CD14-positive monocyte (primary cell): ENCODE results near the gene TMEM250. TPM values are rescaled to one million over a fixed set of nuclear protein-coding genes. Genes with fewer than 3 reads are reported as not detected.
A peak's percentile ranks its signal among the peaks of the same experiment; 100 is the strongest.

Experiments used
- DNase-seq, 3 donors: peaks; one replicate each; pipeline ENCODE4 v3.0.0-alpha.2; 2011 to 2022
- H2AFZ ChIP-seq: 2 replicates; pipeline ENCODE4 v1.6.0; 2012; ENCODE audit warnings: mild to moderate bottlenecking, low read depth, low read length, inconsistent platforms; ENCODE audit not compliant: insufficient read depth, poor library complexity, severe bottlenecking
- H3K27ac ChIP-seq, 2 donors: 1 replicate in 1 of 2; 2 replicates in 1 of 2; pipeline ENCODE4 v1.5.1; 2012 to 2013; ENCODE audit warnings: low read length in 2 of 2, control low read depth in 1 of 2, inconsistent platforms in 1 of 2, low read depth in 1 of 2, mild to moderate bottlenecking in 1 of 2
- H3K27me3 ChIP-seq, 2 donors: one replicate each; pipeline versions ENCODE4 v1.6.0 to v1.6.1; 2011 to 2013; ENCODE audit warnings: low read length in 2 of 2; ENCODE audit not compliant: control insufficient read depth in 2 of 2, insufficient read depth in 2 of 2
- H3K36me3 ChIP-seq, 2 donors: replicated peaks in 1 of 2; 1 replicate in 1 of 2; 2 replicates in 1 of 2; pipeline versions ENCODE4 v1.5.1 to v1.6.1; 2012 to 2013; ENCODE audit warnings: low read length in 2 of 2, control low read depth in 1 of 2, inconsistent platforms in 1 of 2, mild to moderate bottlenecking in 1 of 2; ENCODE audit not compliant: insufficient read depth in 2 of 2, control insufficient read depth in 1 of 2
- H3K4me1 ChIP-seq, 2 donors: 1 replicate in 1 of 2; 2 replicates in 1 of 2; pipeline versions ENCODE4 v1.5.1 to v1.6.1; 2012 to 2013; ENCODE audit warnings: low read length in 2 of 2, control low read depth in 1 of 2, inconsistent platforms in 1 of 2, mild to moderate bottlenecking in 1 of 2, moderate library complexity in 1 of 2; ENCODE audit not compliant: insufficient read depth in 2 of 2, control insufficient read depth in 1 of 2
- H3K4me2 ChIP-seq: replicated peaks from 2 replicates; pipeline ENCODE3; 2012; ENCODE audit warnings: low read length, moderate library complexity, mild to moderate bottlenecking; ENCODE audit not compliant: poor library complexity, severe bottlenecking; ENCODE audit errors: extremely low read depth
- H3K4me3 ChIP-seq, 3 experiments: fragments of 200-600 bp in 1 of 3; sonication (generic) in 1 of 3; replicated peaks in 1 of 3; 1 replicate in 2 of 3; 2 replicates in 1 of 3; pipeline ENCODE4 v1.5.1; 2011 to 2013; ENCODE audit warnings: low read length in 3 of 3, mild to moderate bottlenecking in 3 of 3, control low read depth in 2 of 3, low read depth in 2 of 3, inconsistent platforms in 1 of 3, moderate library complexity in 1 of 3
- H3K79me2 ChIP-seq: 2 replicates; pipeline ENCODE4 v1.6.0; 2012; ENCODE audit warnings: mild to moderate bottlenecking, control low read depth, inconsistent platforms, low read length, moderate library complexity; ENCODE audit not compliant: insufficient read depth
- H3K9ac ChIP-seq: 2 replicates; pipeline ENCODE4 v1.6.0; 2017; ENCODE audit warnings: low read length, mild to moderate bottlenecking; ENCODE audit not compliant: insufficient read depth, poor library complexity, severe bottlenecking
- H3K9me3 ChIP-seq, 2 donors: replicated peaks in 1 of 2; 1 replicate in 1 of 2; 2 replicates in 1 of 2; pipeline versions ENCODE4 v1.5.1 to v1.6.1; 2012 to 2013; ENCODE audit warnings: low read length in 2 of 2, control low read depth in 1 of 2; ENCODE audit not compliant: control insufficient read depth in 1 of 2, insufficient read depth in 1 of 2
- H4K20me1 ChIP-seq: 2 replicates; pipeline ENCODE4 v1.6.0; 2012; ENCODE audit warnings: mild to moderate bottlenecking, low read length, control low read depth, moderate library complexity; ENCODE audit not compliant: insufficient read depth
- H3K27ac Mint-ChIP-seq, 7 donors: one replicate each; pipeline ENCODE4 v1.8.0; 2020; ENCODE audit warnings: mild to moderate bottlenecking in 7 of 7, mixed read lengths in 7 of 7, moderate library complexity in 6 of 7, inconsistent platforms in 2 of 7
- H3K27me3 Mint-ChIP-seq, 3 donors: one replicate each; pipeline ENCODE4 v1.8.0; 2021 to 2022; ENCODE audit warnings: low read depth in 3 of 3, mild to moderate bottlenecking in 3 of 3, mixed read lengths in 3 of 3, moderate library complexity in 3 of 3, inconsistent platforms in 1 of 3
- H3K36me3 Mint-ChIP-seq, 2 donors: one replicate each; pipeline ENCODE4 v1.8.0; 2020; ENCODE audit warnings: mixed read lengths in 2 of 2, inconsistent platforms in 1 of 2, mild to moderate bottlenecking in 1 of 2
- H3K4me1 Mint-ChIP-seq: one replicate; pipeline ENCODE4 v1.8.0; 2020; ENCODE audit warnings: mild to moderate bottlenecking, mixed read lengths
- H3K4me3 Mint-ChIP-seq, 2 donors: one replicate each; pipeline ENCODE4 v1.8.0; 2020; ENCODE audit warnings: mild to moderate bottlenecking in 2 of 2, mixed read lengths in 2 of 2, moderate library complexity in 1 of 2
- H3K9me3 Mint-ChIP-seq, 7 donors: one replicate each; pipeline ENCODE4 v1.8.0; 2020 to 2022; ENCODE audit warnings: mixed read lengths in 7 of 7, mild to moderate bottlenecking in 6 of 7, moderate library complexity in 6 of 7, inconsistent platforms in 2 of 7
- CTCF ChIP-seq: fragments of 200-600 bp; IDR thresholded peaks from one replicate; pipeline ENCODE4 v1.8.0; 2022; ENCODE audit warnings: antibody characterized with exemption, mild to moderate bottlenecking
- WGBS: methylation state at CpG from one replicate; pipeline ENCODE4 v1.1.5; 2013; ENCODE audit warnings: missing lambda C conversion rate; ENCODE audit not compliant: insufficient coverage; 5-methylcytosine and 5-hydroxymethylcytosine counted together
- intact Hi-C, 2 donors: fragments of 100-400 bp; cut with micrococcal nuclease; formaldehyde crosslinking; loops; one replicate each; pipeline versions ENCODE4 v1.15.0 to v1.15.1; 2023
- polyA plus RNA-seq, 3 donors: library from polyadenylated mRNA; depleted of rRNA in 1 of 3; unstranded in 2 of 3; stranded (reverse) in 1 of 3; fragments of 300-500 nt in 2 of 3; fragments of >200 nt in 1 of 3; fragmentation: Illumina TruSeq in 2 of 3; gene quantifications; 1 replicate in 2 of 3; 2 replicates in 1 of 3; pipeline ENCODE4 v1.2.3, GENCODE V29; 2012 to 2021

Gene TMEM250
- polyA plus RNA-seq, 3 donors: 11.0 to 38.0 (median 30.9) TPM

GRCh38 chr9:136098844-136099243 is 19.8 kb downstream of the TMEM250 start:
- Histone ChIP-seq H3K4me2 (peak overlapping the region; percentile 42), H3K36me3 (no peaks in the 10 kb centered on the region), H3K27ac (no peak overlapping the region), H3K79me2 (peaks cover 18% of the 10 kb centered on the region), H4K20me1 (peaks cover 7% of the 10 kb centered on the region), H3K9ac (peak overlapping the region; percentile 21), H3K9me3 (no peaks in the 10 kb centered on the region), H3K4me3 (no peak overlapping the region), H3K4me1 (peaks cover 21 to 30% of the 10 kb centered on the region in 2 donors), H2AFZ (no peak overlapping the region), H3K27me3 (peaks cover 0 to 16% of the 10 kb centered on the region in 2 donors)
- TF ChIP-seq CTCF: no peak
- peak overlapping the region in 1 of 7 donors; percentile 34 for H3K27ac Mint-ChIP-seq
- peaks cover 1 to 3% of the 10 kb centered on the region in 2 donors for H3K36me3 Mint-ChIP-seq
- 18% methylated on average over 13 of the region's 14 CpGs for WGBS
- peaks cover 20% of the 10 kb centered on the region for H3K4me1 Mint-ChIP-seq
- DNase-seq: no peak
- intact Hi-C loops: no loop called here
- peak overlapping the region; percentile 45 to 85 for H3K4me3 Mint-ChIP-seq
- H3K9me3 Mint-ChIP-seq: peaks cover 0 to 3% (median 0%) of the 10 kb centered on the region in 7 donors
- H3K27me3 Mint-ChIP-seq: peaks cover 11 to 31% (median 14%) of the 10 kb centered on the region in 3 donors

GRCh38 chr9:136098210-136098609 is 20.5 kb downstream of the TMEM250 start:
- intact Hi-C loops: no loop called here
- Mint-ChIP-seq H3K27me3 (peaks cover 9 to 26% (median 14%) of the 10 kb centered on the region in 3 donors), H3K9me3 (peaks cover 0 to 3% (median 0%) of the 10 kb centered on the region in 7 donors), H3K36me3 (peaks cover 1 to 3% of the 10 kb centered on the region in 2 donors), H3K27ac (peak overlapping the region in 1 of 7 donors; percentile 52), H3K4me1 (peaks cover 27% of the 10 kb centered on the region), H3K4me3 (peak overlapping the region; percentile 45 to 85)
- TF ChIP-seq CTCF: no peak
- Histone ChIP-seq H3K36me3 (no peaks in the 10 kb centered on the region), H3K4me2 (no peak overlapping the region), H4K20me1 (peaks cover 14% of the 10 kb centered on the region), H3K79me2 (peaks cover 25% of the 10 kb centered on the region), H2AFZ (no peak overlapping the region), H3K9me3 (no peaks in the 10 kb centered on the region), H3K27me3 (peaks cover 0 to 11% of the 10 kb centered on the region in 2 donors), H3K4me1 (peaks cover 27 to 36% of the 10 kb centered on the region in 2 donors), H3K27ac (no peak overlapping the region), H3K9ac (no peak overlapping the region), H3K4me3 (no peak overlapping the region)
- 94% methylated on average over 7 of the region's 11 CpGs for WGBS
- DNase-seq: no peak
